Measurements from ENCODE around the gene RERG.

- TF ChIP-seq, protein P1, sequence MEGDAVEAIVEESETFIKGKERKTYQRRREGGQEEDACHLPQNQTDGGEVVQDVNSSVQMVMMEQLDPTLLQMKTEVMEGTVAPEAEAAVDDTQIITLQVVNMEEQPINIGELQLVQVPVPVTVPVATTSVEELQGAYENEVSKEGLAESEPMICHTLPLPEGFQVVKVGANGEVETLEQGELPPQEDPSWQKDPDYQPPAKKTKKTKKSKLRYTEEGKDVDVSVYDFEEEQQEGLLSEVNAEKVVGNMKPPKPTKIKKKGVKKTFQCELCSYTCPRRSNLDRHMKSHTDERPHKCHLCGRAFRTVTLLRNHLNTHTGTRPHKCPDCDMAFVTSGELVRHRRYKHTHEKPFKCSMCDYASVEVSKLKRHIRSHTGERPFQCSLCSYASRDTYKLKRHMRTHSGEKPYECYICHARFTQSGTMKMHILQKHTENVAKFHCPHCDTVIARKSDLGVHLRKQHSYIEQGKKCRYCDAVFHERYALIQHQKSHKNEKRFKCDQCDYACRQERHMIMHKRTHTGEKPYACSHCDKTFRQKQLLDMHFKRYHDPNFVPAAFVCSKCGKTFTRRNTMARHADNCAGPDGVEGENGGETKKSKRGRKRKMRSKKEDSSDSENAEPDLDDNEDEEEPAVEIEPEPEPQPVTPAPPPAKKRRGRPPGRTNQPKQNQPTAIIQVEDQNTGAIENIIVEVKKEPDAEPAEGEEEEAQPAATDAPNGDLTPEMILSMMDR (IDR thresholded peaks at IDR 0.05) = no peak
- no peak for TF ChIP-seq POLR2A (IDR thresholded peaks at IDR 0.05)
Measured at GRCh38 chr12:15146585-15146984, 74.6 kb downstream of the RERG start.

Measured in upper lobe of left lung (tissue), 4 donors.